H1 (cell line): ENCODE data around the gene ATP4A. TPM values are rescaled to one million over a fixed set of nuclear protein-coding genes. Genes with fewer than 3 reads are reported as not detected.

Source experiments
- CTCF ChIA-PET: fragments of 300-600 bp; sonication (Branson Sonifier 250); formaldehyde crosslinking; loops from one replicate; lab custom pipeline; 2021; ENCODE audit not compliant: partially characterized antibody; lab: Charles Lee
- POLR2A ChIA-PET: fragments of 300-600 bp; sonication (Branson Sonifier 250); formaldehyde crosslinking; loops from one replicate; lab custom pipeline; 2021; ENCODE audit warnings: inconsistent platforms; ENCODE audit not compliant: partially characterized antibody; lab: Charles Lee
- DNase-seq, 2 experiments: peaks; one replicate each; pipeline versions ENCODE4 v3.0.0 to v3.0.0-alpha.2; 2010 to 2022; ENCODE audit warnings: low spot score in 2 of 2, low read depth in 1 of 2, mixed read lengths in 1 of 2
- FAIRE-seq: peaks from 2 replicates; lab custom pipeline; 2011; peaks lifted over from hg19 to GRCh38; lab: Jason Lieb, UNC
- H2AFZ ChIP-seq: 2 replicates; pipeline ENCODE4 v1.8.1; 2012; ENCODE audit warnings: low read length, inconsistent platforms
- H2AK5ac ChIP-seq: 2 replicates; pipeline ENCODE4 v1.6.1; 2013; ENCODE audit warnings: low read depth, low read length
- H2BK120ac ChIP-seq: replicated peaks from 2 replicates; pipeline ENCODE3; 2013; ENCODE audit warnings: low read depth, low read length, inconsistent platforms
- H2BK12ac ChIP-seq: 2 replicates; pipeline ENCODE4 v1.6.1; 2013; ENCODE audit warnings: low read depth, low read length
- H2BK15ac ChIP-seq: 2 replicates; pipeline ENCODE4 v1.6.1; 2013; ENCODE audit warnings: low read length
- H2BK20ac ChIP-seq: 2 replicates; pipeline ENCODE4 v1.6.1; 2013; ENCODE audit warnings: low read length
- H2BK5ac ChIP-seq: 2 replicates; pipeline ENCODE4 v1.6.1; 2013; ENCODE audit warnings: low read depth, low read length
- H3K14ac ChIP-seq: 2 replicates; pipeline ENCODE4 v1.6.1; 2013; ENCODE audit warnings: inconsistent platforms; ENCODE audit not compliant: insufficient read length
- H3K18ac ChIP-seq: 2 replicates; pipeline ENCODE4 v1.6.1; 2013; ENCODE audit warnings: low read length; ENCODE audit errors: extremely low read depth
- H3K23ac ChIP-seq: 2 replicates; pipeline ENCODE4 v1.6.1; 2013; ENCODE audit warnings: inconsistent platforms; ENCODE audit not compliant: insufficient read length
- H3K23me2 ChIP-seq: 2 replicates; pipeline ENCODE4 v1.6.1; 2013; ENCODE audit warnings: low read depth, low read length
- H3K27ac ChIP-seq: 2 replicates; pipeline ENCODE4 v1.6.1; 2011; ENCODE audit warnings: low read depth, low read length, inconsistent platforms
- H3K27me3 ChIP-seq, 4 experiments: replicated peaks in 1 of 4; 1 replicate in 1 of 4; 2 replicates in 3 of 4; pipeline versions ENCODE4 v1.6.1 to v1.8.1; 2011 to 2013; ENCODE audit warnings: low read length in 3 of 4, mild to moderate bottlenecking in 3 of 4, inconsistent platforms in 2 of 4, mixed read lengths in 2 of 4, moderate library complexity in 1 of 4; ENCODE audit not compliant: control insufficient read depth in 3 of 4, insufficient read depth in 3 of 4; ENCODE audit errors: extremely low read depth in 1 of 4
- H3K36me3 ChIP-seq, 4 experiments: 2 replicates each; pipeline versions ENCODE4 v1.6.1 to v1.8.1; 2011 to 2013; ENCODE audit warnings: mild to moderate bottlenecking in 4 of 4, low read length in 3 of 4, moderate library complexity in 2 of 4, control low read depth in 1 of 4, inconsistent platforms in 1 of 4; ENCODE audit not compliant: insufficient read depth in 4 of 4, control insufficient read depth in 2 of 4
- H3K4ac ChIP-seq: replicated peaks from 2 replicates; pipeline ENCODE3; 2013; ENCODE audit warnings: low read length, low read depth, mixed read lengths, inconsistent platforms; ENCODE audit not compliant: insufficient read length
- H3K4me1 ChIP-seq, 4 experiments: replicated peaks in 1 of 4; 1 replicate in 1 of 4; 2 replicates in 3 of 4; pipeline versions ENCODE4 v1.6.1 to v1.8.1; 2011 to 2013; ENCODE audit warnings: low read length in 3 of 4, inconsistent platforms in 2 of 4, mixed read lengths in 1 of 4; ENCODE audit not compliant: insufficient read depth in 4 of 4, control insufficient read depth in 3 of 4
- H3K4me2 ChIP-seq, 2 experiments: 2 replicates each; pipeline versions ENCODE4 v1.6.1 to v1.8.1; 2011 to 2013; ENCODE audit warnings: low read depth in 2 of 2, low read length in 2 of 2, control low read depth in 1 of 2, inconsistent platforms in 1 of 2, mild to moderate bottlenecking in 1 of 2; ENCODE audit not compliant: insufficient read depth in 1 of 2
- H3K4me3 ChIP-seq, 4 experiments: fragments of 200-600, 300-600 bp in 1 of 4; sonication (generic), shearing (Covaris generic), sonication (Bioruptor Twin) in 1 of 4; 2 replicates each; pipeline versions ENCODE4 v1.5.1 to v1.8.1; 2011 to 2016; ENCODE audit warnings: low read length in 4 of 4, low read depth in 3 of 4, control low read depth in 2 of 4, inconsistent platforms in 2 of 4, mild to moderate bottlenecking in 2 of 4, mixed read lengths in 1 of 4, moderate library complexity in 1 of 4; ENCODE audit not compliant: insufficient read depth in 2 of 4; ENCODE audit errors: extremely low read depth in 1 of 4
- H3K56ac ChIP-seq: replicated peaks from 2 replicates; pipeline ENCODE3; 2013; ENCODE audit warnings: low read depth, mild to moderate bottlenecking, mixed read lengths, low read length, inconsistent platforms; ENCODE audit not compliant: insufficient read length
- H3K79me1 ChIP-seq: 2 replicates; pipeline ENCODE4 v1.6.1; 2013; ENCODE audit warnings: low read depth, low read length, control low read depth
- H3K79me2 ChIP-seq, 2 experiments: 2 replicates each; pipeline versions ENCODE4 v1.6.1 to v1.8.1; 2012 to 2013; ENCODE audit warnings: low read length in 2 of 2, mild to moderate bottlenecking in 2 of 2, inconsistent platforms in 1 of 2; ENCODE audit not compliant: insufficient read depth in 2 of 2, control insufficient read depth in 1 of 2
- H3K9ac ChIP-seq, 4 experiments: replicated peaks in 1 of 4; 1 replicate in 1 of 4; 2 replicates in 3 of 4; pipeline versions ENCODE4 v1.6.1 to v1.8.1; 2011 to 2013; ENCODE audit warnings: low read depth in 3 of 4, low read length in 3 of 4, control low read depth in 2 of 4, mild to moderate bottlenecking in 2 of 4, moderate library complexity in 2 of 4, inconsistent platforms in 1 of 4; ENCODE audit errors: extremely low read depth in 1 of 4
- H3K9me3 ChIP-seq, 2 experiments: 2 replicates each; pipeline versions ENCODE4 v1.6.1 to v1.8.1; 2012 to 2013; ENCODE audit warnings: mild to moderate bottlenecking in 2 of 2, moderate library complexity in 2 of 2, control low read depth in 1 of 2, inconsistent platforms in 1 of 2, low read depth in 1 of 2, low read length in 1 of 2, mixed read lengths in 1 of 2; ENCODE audit not compliant: insufficient read depth in 2 of 2
- H4K20me1 ChIP-seq, 2 experiments: replicated peaks in 1 of 2; 2 replicates each; pipeline versions ENCODE3 to v1.8.1; 2011 to 2013; ENCODE audit warnings: inconsistent platforms in 2 of 2, low read length in 2 of 2, mild to moderate bottlenecking in 1 of 2; ENCODE audit not compliant: insufficient read depth in 2 of 2, control insufficient read depth in 1 of 2
- H4K5ac ChIP-seq: 2 replicates; pipeline ENCODE4 v1.6.1; 2013; ENCODE audit warnings: low read length, low read depth, mixed read lengths, inconsistent platforms; ENCODE audit not compliant: insufficient read length
- H4K8ac ChIP-seq: 2 replicates; pipeline ENCODE4 v1.8.0; 2013; ENCODE audit warnings: mild to moderate bottlenecking, moderate library complexity, low read length, inconsistent platforms; ENCODE audit not compliant: insufficient read depth; ENCODE audit errors: extremely low read depth
- H4K91ac ChIP-seq: replicated peaks from 2 replicates; pipeline ENCODE3; 2013; ENCODE audit warnings: low read length, mixed read lengths, inconsistent platforms; ENCODE audit not compliant: insufficient read length
- ASH2L ChIP-seq: fragments of 200-600, 300-600 bp; sonication (generic); IDR thresholded peaks from one replicate; pipeline ENCODE4 v1.7.1; 2017; ENCODE audit warnings: low read length
- ATF2 ChIP-seq: IDR thresholded peaks from 2 replicates; pipeline ENCODE4 v1.6.1; 2012; ENCODE audit warnings: low read length, inconsistent platforms
- ATF3 ChIP-seq: IDR thresholded peaks from 2 replicates; pipeline ENCODE4 v1.6.1; 2011; ENCODE audit warnings: low read depth, mild to moderate bottlenecking, low read length; ENCODE audit not compliant: insufficient read depth
- BRCA1 ChIP-seq: IDR thresholded peaks from 2 replicates; pipeline ENCODE4 v1.6.1; 2012; ENCODE audit warnings: low read depth, low read length, improper control_type of control experiment
- CBX8 ChIP-seq: fragments of 300-800, 300-1000 bp; sonication (generic); IDR thresholded peaks from 2 replicates; pipeline ENCODE4 v1.7.1; 2016; ENCODE audit warnings: low read depth, low read length, borderline replicate concordance
- CHD2 ChIP-seq: IDR thresholded peaks from 2 replicates; pipeline ENCODE4 v1.6.1; 2012; ENCODE audit warnings: low read length, improper control_type of control experiment
- GTF2F1 ChIP-seq: IDR thresholded peaks from 2 replicates; pipeline ENCODE4 v1.6.1; 2012; ENCODE audit warnings: low read depth, low read length, improper control_type of control experiment, borderline replicate concordance
- JUN ChIP-seq: IDR thresholded peaks from 2 replicates; pipeline ENCODE4 v1.6.1; 2011; ENCODE audit warnings: low read depth, mild to moderate bottlenecking, improper control_type of control experiment, low read length
- RFX5 ChIP-seq: IDR thresholded peaks from 2 replicates; pipeline ENCODE4 v1.6.1; 2011; ENCODE audit warnings: low read depth, low read length, improper control_type of control experiment, borderline replicate concordance
- SIN3A ChIP-seq, 2 experiments: IDR thresholded peaks in 1 of 2; conservative IDR thresholded peaks in 1 of 2; 2 replicates each; pipeline ENCODE4 v1.6.1; 2011 to 2012; ENCODE audit warnings: low read length in 2 of 2, improper control_type of control experiment in 1 of 2, low read depth in 1 of 2, mild to moderate bottlenecking in 1 of 2
- SP4 ChIP-seq: IDR thresholded peaks from 2 replicates; pipeline ENCODE4 v1.6.1; 2012; ENCODE audit warnings: low read length, inconsistent platforms
- TCF12 ChIP-seq: IDR thresholded peaks from 2 replicates; pipeline ENCODE4 v1.6.1; 2011; ENCODE audit warnings: low read depth, mild to moderate bottlenecking, low read length
- WGBS, 2 experiments: shearing (Covaris generic) in 1 of 2; methylation state at CpG; one replicate each; pipeline versions ENCODE4 v1.1.6 to v1.1.7; 2013 to 2015; ENCODE audit warnings: low lambda C conversion rate in 2 of 2, mixed read lengths in 2 of 2, inconsistent platforms in 1 of 2, low coverage in 1 of 2, missing lambda C conversion rate in 1 of 2; ENCODE audit not compliant: insufficient replicate concordance in 2 of 2, insufficient coverage in 1 of 2, insufficient read length in 1 of 2; ENCODE audit errors: extremely low coverage in 1 of 2, missing lambda C conversion rate in 1 of 2; 5-methylcytosine and 5-hydroxymethylcytosine counted together
- polyA plus RNA-seq, 7 experiments: library from polyadenylated mRNA; depleted of rRNA in 3 of 7; stranded (reverse) in 5 of 7; unstranded in 2 of 7; fragments of >200 nt in 5 of 7; fragments of 200-250 nt in 2 of 7; gene quantifications; 1 replicate in 5 of 7; 2 replicates in 1 of 7; 4 replicates in 1 of 7; pipeline versions ENCODE4 v1.2.1 to v1.2.3, GENCODE V29; 2011 to 2013; ENCODE audit warnings: missing spikeins in 2 of 7, mixed read lengths in 2 of 7
- total RNA-seq: library from RNA; stranded (reverse); fragmentation: NEBNext Ultra II Directional; extraction: Animal tissue kit (Norgen Biotek cat#: 25700); gene quantifications from 2 replicates; pipeline ENCODE4 v1.2.1, GENCODE V29; 2021

Gene ATP4A
- total and polyA plus RNA-seq, 2 of the 8 experiments (the other 6 are each of a cell fraction or from before 2014, with no cell fraction given) = 0.50 to 1.2 TPM

- Histone ChIP-seq H3K4ac (no peak overlapping the region), H3K27ac (no peak overlapping the region), H2BK5ac (no peak overlapping the region), H3K4me1 (no peaks in the 10 kb centered on the region; a peak in 1 of 7 replicates), H3K36me3 (no peaks in the 10 kb centered on the region), H3K23me2 (peaks cover 3% of the 10 kb centered on the region; the same call in 1 of the 2 replicates), H4K91ac (no peak overlapping the region), H3K4me3 (no peak overlapping the region), H3K18ac (no peak overlapping the region), H2AFZ (no peak overlapping the region), H4K5ac (no peak overlapping the region), H2BK12ac (no peak overlapping the region), H3K9ac (no peak overlapping the region), H3K56ac (no peak overlapping the region), H2BK120ac (no peak overlapping the region), H2AK5ac (no peak overlapping the region), H2BK15ac (no peak overlapping the region), H4K8ac (no peak overlapping the region), H3K79me2 (no peaks in the 10 kb centered on the region), H3K23ac (no peak overlapping the region), H3K14ac (no peak overlapping the region), H3K79me1 (no peaks in the 10 kb centered on the region), H3K4me2 (no peak overlapping the region), H3K27me3 (peaks cover 0 to 3% (median 0%) of the 10 kb centered on the region in 4 experiments; a peak in 1 of 7 replicates), H2BK20ac (no peak overlapping the region), H4K20me1 (no peaks in the 10 kb centered on the region), H3K9me3 (peaks cover 5 to 8% of the 10 kb centered on the region in 2 experiments)
- no peak for DNase-seq
- FAIRE-seq = no peak
- POLR2A ChIA-PET = no interaction called here
- CTCF ChIA-PET = interaction anchor here (0.7 to 1.3 kb wide), 3 partner anchors 15 to 55 kb away, joined by 3 to 5 read pairs (median 3); no protein-coding TSS in a partner anchor
- WGBS, 2 experiments = 86% methylated on average over 2 of the region's 3 CpGs; no CpG with 5 or more reads in 1 of the 2 experiments
- no peak for TF ChIP-seq BRCA1
- no peak for TF ChIP-seq ASH2L
- TF ChIP-seq ATF3 = no peak
- no peak for TF ChIP-seq JUN
- TF ChIP-seq SP4 = no peak
- TF ChIP-seq GTF2F1 = no peak
- TF ChIP-seq CHD2 = no peak
- no peak for TF ChIP-seq TCF12
- no peak for TF ChIP-seq ATF2
- no peak for TF ChIP-seq CBX8
- no peak for TF ChIP-seq RFX5
- no peak for TF ChIP-seq SIN3A (conservative IDR thresholded peaks at IDR 0.05 in 1 of 2, IDR thresholded peaks at IDR 0.05 in 1 of 2; ENCODE audit: low read depth in 1 of 2, low read length in 2 of 2)
Measured at GRCh38 chr19:35607661-35608060, 44.2 kb upstream of the ATP4A start.
